ENCODE measurements around the gene SRMS. TPM values are rescaled to one million over a fixed set of nuclear protein-coding genes. Genes with fewer than 3 reads are reported as not detected.
A peak's percentile ranks its signal among the peaks of the same experiment; 100 is the strongest.

SRMS gene
- total and polyA plus RNA-seq, 2 of the 13 experiments (the other 11 are each of a cell fraction or from before 2014, with no cell fraction given) = not detected

GRCh38 chr20:63537525-63538203, 9.9 kb downstream of the SRMS start (continued):
- TF ChIP-seq POLR2AphosphoS5 (IDR thresholded peaks at IDR 0.05; ENCODE audit: low read depth, low read length) = peak; percentile 33; the same call in 1 of the 2 replicates
- peak; percentile 56; the same call in 1 of the 2 replicates for TF ChIP-seq ZNF552 (CRISPR knock-in tag; IDR thresholded peaks at IDR 0.05; ENCODE audit: borderline replicate concordance)
- TF ChIP-seq ZNF503 (CRISPR knock-in tag; IDR thresholded peaks at IDR 0.05) = peak; percentile 60; the same call in 1 of the 2 replicates
- TF ChIP-seq ZNF451 (CRISPR knock-in tag; IDR thresholded peaks at IDR 0.05) = peak; percentile 89
- peak; percentile 92; the same call in 1 of the 2 replicates for TF ChIP-seq HOXA5 (CRISPR knock-in tag; IDR thresholded peaks at IDR 0.05)
- TF ChIP-seq NCOA1 (CRISPR knock-in tag; IDR thresholded peaks at IDR 0.05) = peak; percentile 33; the same call in 1 of the 2 replicates
- TF ChIP-seq ZNF513 (CRISPR knock-in tag; conservative IDR thresholded peaks at IDR 0.05) = peak; percentile 47; the same call in 1 of the 2 replicates
- TF ChIP-seq JDP2 (CRISPR knock-in tag; IDR thresholded peaks at IDR 0.05; ENCODE audit: borderline replicate concordance) = no peak
- no peak for TF ChIP-seq ZNF652 (CRISPR knock-in tag; IDR thresholded peaks at IDR 0.05; ENCODE audit: borderline replicate concordance, low read depth)
- peak; percentile 96 for TF ChIP-seq JARID2 (CRISPR knock-in tag; IDR thresholded peaks at IDR 0.05; ENCODE audit: insufficient replicate concordance)
- peak; percentile 80; the same call in 1 of the 2 replicates for TF ChIP-seq TP53 (CRISPR knock-in tag; conservative IDR thresholded peaks at IDR 0.05)
- peak; percentile 86 for TF ChIP-seq ZNF343 (CRISPR knock-in tag; IDR thresholded peaks at IDR 0.05)
- TF ChIP-seq TMF1 (CRISPR knock-in tag; IDR thresholded peaks at IDR 0.05; ENCODE audit: low read depth) = peak; percentile 83; the same call in 1 of the 2 replicates
- no peak for TF ChIP-seq ZNF326 (CRISPR knock-in tag; IDR thresholded peaks at IDR 0.05; ENCODE audit: borderline replicate concordance)
- TF ChIP-seq ETV6 (CRISPR knock-in tag; conservative IDR thresholded peaks at IDR 0.05) = peak; percentile 98
- TF ChIP-seq ZNF407 (CRISPR knock-in tag; IDR thresholded peaks at IDR 0.05; ENCODE audit: not compliant biosample characterization) = peak; percentile 85
